GM23248 (cell line): Measurements from ENCODE around the gene ARHGAP4. TPM values are rescaled to one million over a fixed set of nuclear protein-coding genes. Genes with fewer than 3 reads are reported as not detected.

ENCODE experiments used
- DNase-seq: peaks from one replicate; pipeline ENCODE4 v3.0.0-alpha.2; 2015
- H2AFZ ChIP-seq: fragments of 200-600 bp; sonication (generic); 2 replicates; pipeline ENCODE4 v1.6.1; 2016; ENCODE audit warnings: antibody characterized with exemption
- H3F3A ChIP-seq: fragments of 200-600 bp; sonication (generic); 2 replicates; pipeline ENCODE4 v1.6.1; 2016; ENCODE audit warnings: mild to moderate bottlenecking, antibody characterized with exemption, mixed run types; ENCODE audit not compliant: insufficient read depth
- H3K27ac ChIP-seq: fragments of 200-600 bp; sonication (generic); 2 replicates; pipeline ENCODE4 v1.5.1; 2016; ENCODE audit warnings: mild to moderate bottlenecking
- H3K27me3 ChIP-seq: fragments of 200-600 bp; sonication (generic); replicated peaks from 2 replicates; pipeline ENCODE4 v1.6.1; 2016; ENCODE audit warnings: mild to moderate bottlenecking; ENCODE audit not compliant: insufficient read depth
- H3K36me3 ChIP-seq: fragments of 200-600 bp; sonication (generic); 2 replicates; pipeline ENCODE4 v1.6.1; 2016; ENCODE audit warnings: low read depth, mild to moderate bottlenecking
- H3K4me1 ChIP-seq: fragments of 200-600 bp; sonication (generic); 2 replicates; pipeline ENCODE4 v1.6.1; 2016; ENCODE audit warnings: mild to moderate bottlenecking; ENCODE audit not compliant: insufficient read depth
- H3K4me2 ChIP-seq: fragments of 200-600 bp; sonication (generic); one replicate; pipeline ENCODE4 v1.6.1; 2016; ENCODE audit warnings: mild to moderate bottlenecking; ENCODE audit not compliant: unreplicated experiment
- H3K4me3 ChIP-seq: fragments of 200-600 bp; sonication (generic); 2 replicates; pipeline ENCODE4 v1.5.1; 2016; ENCODE audit warnings: mild to moderate bottlenecking
- H3K79me2 ChIP-seq: fragments of 200-600 bp; sonication (generic); 2 replicates; pipeline ENCODE4 v1.6.1; 2016; ENCODE audit warnings: mild to moderate bottlenecking; ENCODE audit not compliant: insufficient read depth
- H3K9ac ChIP-seq: fragments of 200-600 bp; sonication (generic); 2 replicates; pipeline ENCODE4 v1.6.1; 2016; ENCODE audit warnings: mild to moderate bottlenecking
- H3K9me2 ChIP-seq: fragments of 200-600 bp; sonication (generic); 2 replicates; pipeline ENCODE4 v1.6.1; 2016; ENCODE audit warnings: mixed run types, mild to moderate bottlenecking, moderate library complexity; ENCODE audit not compliant: insufficient read depth
- H3K9me3 ChIP-seq: fragments of 200-600 bp; sonication (generic); one replicate; pipeline ENCODE4 v1.6.1; 2017; ENCODE audit warnings: low read depth
- H4K20me1 ChIP-seq: fragments of 200-600 bp; sonication (generic); 2 replicates; pipeline ENCODE4 v1.6.0; 2016; ENCODE audit not compliant: insufficient read depth
- EZH2 ChIP-seq: fragments of 200-600 bp; sonication (generic); IDR thresholded peaks from 2 replicates; pipeline ENCODE4 v1.6.1; 2018; ENCODE audit warnings: antibody characterized with exemption, mild to moderate bottlenecking; ENCODE audit not compliant: insufficient read depth, poor library complexity, severe bottlenecking
- EZH2phosphoT487 ChIP-seq: fragments of 200-600 bp; sonication (generic); IDR thresholded peaks from 2 replicates; pipeline ENCODE4 v1.6.1; 2018; ENCODE audit warnings: antibody characterized with exemption, moderate library complexity, mild to moderate bottlenecking, low read depth; ENCODE audit not compliant: insufficient read depth
- WGBS, 2 experiments: methylation state at CpG; one replicate each; pipeline ENCODE4 v1.1.6; 2015 to 2017; ENCODE audit warnings: low lambda C conversion rate in 2 of 2, low coverage in 1 of 2; ENCODE audit errors: missing lambda C conversion rate in 2 of 2; 5-methylcytosine and 5-hydroxymethylcytosine counted together
- in situ Hi-C: fragments of 300-500 bp; cut with MboI; formaldehyde crosslinking; loops from 2 replicates; pipeline ENCODE4 v1.15.0; 2020
- polyA plus RNA-seq: library from polyadenylated mRNA; unstranded; fragments of >200 nt; fragmentation: Nextera tagmentation; extraction: Ambion mirVana; gene quantifications from 2 replicates; pipeline ENCODE4 v1.2.1, GENCODE V29; 2016
- total RNA-seq: library from RNA; depleted of rRNA; stranded (reverse); fragments of >200 nt; shearing (Covaris generic); gene quantifications from 2 replicates; pipeline ENCODE4 v1.2.3, GENCODE V29; 2014

The ARHGAP4 gene
- total and polyA plus RNA-seq, 2 experiments from 2014 or later, result 0.45 to 2.8 TPM

GRCh38 chrX:153920546-153920945 lies 5.5 kb downstream of the ARHGAP4 start:
- WGBS, 2 experiments, result 87 to 100% methylated on average over 1 to 11 of the region's 14 CpGs
- Histone ChIP-seq H2AFZ (no peak overlapping the region), H3K4me2 (no peak overlapping the region), H3K27ac (no peak overlapping the region), H3K9me3 (no peaks in the 10 kb centered on the region), H3K27me3 (no peaks in the 10 kb centered on the region), H3K79me2 (no peaks in the 10 kb centered on the region), H3K9me2 (no peaks in the 10 kb centered on the region), H3K4me3 (no peak overlapping the region), H3K4me1 (no peaks in the 10 kb centered on the region), H3K36me3 (no peaks in the 10 kb centered on the region), H3F3A (no peaks in the 10 kb centered on the region), H4K20me1 (no peaks in the 10 kb centered on the region), H3K9ac (no peak overlapping the region)
- no peak for TF ChIP-seq EZH2phosphoT487
- TF ChIP-seq EZH2, result no peak
- no peak for DNase-seq
- in situ Hi-C loops, result no loop called here

GRCh38 chrX:153919281-153919680 lies 6.8 kb downstream of the ARHGAP4 start:
- no peaks in the 10 kb centered on the region for H3K36me3 ChIP-seq
- no peaks in the 10 kb centered on the region for H3K79me2 ChIP-seq
- TF ChIP-seq EZH2phosphoT487 (no peak), EZH2 (no peak)
- H3K9me3 ChIP-seq, result no peaks in the 10 kb centered on the region
- no peak overlapping the region for H3K4me2 ChIP-seq
- no peaks in the 10 kb centered on the region for H3K27me3 ChIP-seq
- no peaks in the 10 kb centered on the region for H3K4me1 ChIP-seq
- in situ Hi-C loops, result no loop called here
- no peak overlapping the region for H3K4me3 ChIP-seq
- H4K20me1 ChIP-seq, result no peaks in the 10 kb centered on the region
- no peak overlapping the region for H3K9ac ChIP-seq
- H3F3A ChIP-seq, result no peaks in the 10 kb centered on the region
- H3K9me2 ChIP-seq, result no peaks in the 10 kb centered on the region
- no peak for DNase-seq
- no peak overlapping the region for H3K27ac ChIP-seq
- H2AFZ ChIP-seq, result no peak overlapping the region
- WGBS, 2 experiments, result 88 to 93% methylated on average over 6 to 13 of the region's 13 CpGs

DNA sequence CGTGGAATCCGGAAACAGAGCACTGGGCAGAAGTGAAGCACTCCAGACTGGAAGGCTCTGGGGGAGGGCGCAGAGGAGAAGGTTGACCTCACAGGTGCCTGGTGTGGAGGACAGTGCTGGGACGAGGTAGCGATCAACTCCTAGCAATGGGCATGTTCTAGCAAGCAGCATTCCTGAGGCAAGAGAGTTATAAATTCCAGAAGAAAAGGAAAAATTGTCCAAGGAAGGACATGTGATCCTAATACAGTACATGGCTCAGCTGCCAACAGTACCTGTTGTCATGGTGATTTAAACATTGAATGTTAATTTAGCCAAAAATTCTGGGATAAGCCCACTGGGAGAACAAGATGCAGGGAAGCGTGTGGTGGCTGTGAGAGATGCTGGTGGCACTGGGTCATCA lies 8.2 kb downstream of the ARHGAP4 start:
- H2AFZ ChIP-seq, result no peak overlapping the region
- no peaks in the 10 kb centered on the region for H3K9me3 ChIP-seq
- H3K4me2 ChIP-seq, result no peak overlapping the region
- no peaks in the 10 kb centered on the region for H3F3A ChIP-seq
- H3K4me1 ChIP-seq, result no peaks in the 10 kb centered on the region
- H3K9me2 ChIP-seq, result no peaks in the 10 kb centered on the region
- H3K4me3 ChIP-seq, result no peak overlapping the region
- TF ChIP-seq EZH2 (no peak), EZH2phosphoT487 (no peak)
- H3K27me3 ChIP-seq, result no peaks in the 10 kb centered on the region
- WGBS, 2 experiments, result 58 to 68% methylated on average over 6 of the region's 6 CpGs
- H3K79me2 ChIP-seq, result no peaks in the 10 kb centered on the region
- no peaks in the 10 kb centered on the region for H4K20me1 ChIP-seq
- no peak overlapping the region for H3K27ac ChIP-seq
- H3K36me3 ChIP-seq, result no peaks in the 10 kb centered on the region
- DNase-seq, result no peak
- in situ Hi-C loops, result no loop called here
- no peak overlapping the region for H3K9ac ChIP-seq

- Histone ChIP-seq H3F3A (no peaks in the 10 kb centered on the region), H3K9ac (no peak overlapping the region), H2AFZ (no peak overlapping the region), H3K36me3 (no peaks in the 10 kb centered on the region), H3K79me2 (no peaks in the 10 kb centered on the region), H3K4me3 (no peak overlapping the region), H3K27ac (no peak overlapping the region), H3K4me2 (no peak overlapping the region), H3K4me1 (no peaks in the 10 kb centered on the region), H3K27me3 (no peaks in the 10 kb centered on the region), H3K9me3 (no peaks in the 10 kb centered on the region), H3K9me2 (no peaks in the 10 kb centered on the region), H4K20me1 (no peaks in the 10 kb centered on the region)
- TF ChIP-seq EZH2 (no peak), EZH2phosphoT487 (no peak)
- WGBS, 2 experiments, result 69 to 75% methylated on average over 12 to 14 of the region's 17 CpGs
- DNase-seq, result no peak
- in situ Hi-C loops, result no loop called here
These were observed 12.4 kb downstream of the ARHGAP4 start for GRCh38 chrX:153913701-153914100.

DNA sequence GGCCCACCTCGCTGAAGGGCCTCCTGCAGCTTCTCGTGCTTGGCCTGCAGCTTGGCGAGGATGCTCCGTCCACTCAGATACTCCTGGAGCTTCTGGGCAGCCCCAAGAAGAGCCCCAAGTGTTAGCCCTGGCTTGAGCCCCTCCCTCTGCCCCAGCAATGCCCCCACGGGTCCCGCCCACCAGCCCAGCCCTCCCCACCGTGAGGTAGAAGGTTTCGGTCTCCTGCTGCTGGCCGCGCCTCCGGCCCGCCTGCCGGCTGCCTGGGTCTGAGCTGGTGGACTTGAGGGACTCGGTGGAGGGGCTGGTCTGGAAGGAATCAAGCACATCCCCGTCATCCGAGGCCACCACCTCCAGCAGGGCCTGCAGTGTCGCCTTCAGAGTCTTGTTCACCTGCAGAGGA lies 12.9 kb downstream of the ARHGAP4 start:
- Histone ChIP-seq H4K20me1 (no peaks in the 10 kb centered on the region), H3K4me1 (no peaks in the 10 kb centered on the region), H3K9me2 (no peaks in the 10 kb centered on the region), H3K9ac (no peak overlapping the region), H3K27ac (no peak overlapping the region), H2AFZ (no peak overlapping the region), H3F3A (no peaks in the 10 kb centered on the region), H3K4me2 (no peak overlapping the region), H3K9me3 (no peaks in the 10 kb centered on the region), H3K4me3 (no peak overlapping the region), H3K27me3 (no peaks in the 10 kb centered on the region), H3K79me2 (no peaks in the 10 kb centered on the region), H3K36me3 (no peaks in the 10 kb centered on the region)
- no peak for DNase-seq
- in situ Hi-C loops, result no loop called here
- TF ChIP-seq EZH2phosphoT487, result no peak
- 0 to 49% methylated on average over 2 to 8 of the region's 17 CpGs for WGBS, 2 experiments
